HCT116 (cell line): ENCODE data around the gene BAIAP2.

ENCODE experiments used
- EZH2 ChIP-seq: fragments of 200-600 bp; sonication (generic); IDR thresholded peaks from 2 replicates; pipeline ENCODE4 v1.6.1; 2017; ENCODE audit warnings: antibody characterized with exemption, mixed run types
- POLR2A ChIP-seq: IDR thresholded peaks from 2 replicates; pipeline ENCODE4 v1.7.0; 2011; ENCODE audit warnings: borderline replicate concordance; ENCODE audit not compliant: insufficient read depth, insufficient read length; ENCODE audit errors: extremely low read depth
- TCF7L2 ChIP-seq: IDR thresholded peaks from 2 replicates; pipeline ENCODE4 v1.7.0; 2011; ENCODE audit warnings: borderline replicate concordance, inconsistent platforms; ENCODE audit not compliant: insufficient read depth, insufficient read length; ENCODE audit errors: extremely low read depth
- TF ChIP-seq, protein P1 (sequence below), 3 experiments: fragments of 200-600 bp in 1 of 3; sonication (generic) in 1 of 3; IDR thresholded peaks in 2 of 3; conservative IDR thresholded peaks in 1 of 3; 2 replicates each; pipeline ENCODE4 v1.5.1; 2012 to 2017; ENCODE audit warnings: low read depth in 2 of 3, low read length in 2 of 3, antibody characterized with exemption in 1 of 3, borderline replicate concordance in 1 of 3, control low read depth in 1 of 3, mild to moderate bottlenecking in 1 of 3, mixed read lengths in 1 of 3, mixed run types in 1 of 3, moderate library complexity in 1 of 3; ENCODE audit not compliant: insufficient read depth in 1 of 3

DNA sequence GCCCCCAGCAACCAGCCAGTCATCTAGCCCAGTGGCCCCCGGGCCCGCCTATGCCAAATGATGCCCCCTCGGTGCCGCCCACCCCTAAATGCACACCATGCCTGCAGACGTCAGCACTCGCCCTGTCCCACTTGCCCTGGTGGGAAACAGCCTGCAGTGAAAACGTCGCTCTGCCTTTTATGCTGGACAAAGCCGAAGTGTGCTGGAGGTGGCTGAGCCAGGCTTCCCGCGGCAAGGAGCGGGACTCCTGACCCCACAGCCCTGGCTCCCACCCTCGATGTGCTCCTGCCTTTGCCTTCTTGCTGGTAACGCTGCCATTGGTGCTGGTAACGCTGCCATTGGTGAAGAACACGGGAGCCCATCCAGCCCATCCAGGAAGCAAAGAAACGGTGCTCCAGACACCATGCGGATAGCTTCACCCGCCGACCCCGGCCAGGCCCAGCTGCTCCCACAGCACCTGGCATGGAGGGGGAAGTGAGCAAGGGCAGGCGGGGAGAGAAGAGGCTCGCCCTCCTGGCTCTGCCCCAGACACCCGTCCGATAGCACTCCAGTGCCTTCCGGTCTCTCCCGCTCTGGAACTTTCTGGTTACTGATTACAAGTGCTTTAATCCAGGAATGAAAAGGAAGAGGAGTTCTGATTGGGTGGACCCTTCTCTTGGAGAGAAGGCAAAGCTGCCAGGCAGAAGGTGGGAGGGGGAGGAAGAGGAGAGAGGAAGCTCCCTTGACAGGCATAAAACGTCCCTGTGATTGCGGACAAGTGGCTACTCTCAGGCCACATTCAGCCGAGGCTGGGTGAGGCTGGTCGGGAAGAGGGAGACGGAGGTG, 4.0 kb upstream of the BAIAP2 start:
- TF ChIP-seq, protein P1, sequence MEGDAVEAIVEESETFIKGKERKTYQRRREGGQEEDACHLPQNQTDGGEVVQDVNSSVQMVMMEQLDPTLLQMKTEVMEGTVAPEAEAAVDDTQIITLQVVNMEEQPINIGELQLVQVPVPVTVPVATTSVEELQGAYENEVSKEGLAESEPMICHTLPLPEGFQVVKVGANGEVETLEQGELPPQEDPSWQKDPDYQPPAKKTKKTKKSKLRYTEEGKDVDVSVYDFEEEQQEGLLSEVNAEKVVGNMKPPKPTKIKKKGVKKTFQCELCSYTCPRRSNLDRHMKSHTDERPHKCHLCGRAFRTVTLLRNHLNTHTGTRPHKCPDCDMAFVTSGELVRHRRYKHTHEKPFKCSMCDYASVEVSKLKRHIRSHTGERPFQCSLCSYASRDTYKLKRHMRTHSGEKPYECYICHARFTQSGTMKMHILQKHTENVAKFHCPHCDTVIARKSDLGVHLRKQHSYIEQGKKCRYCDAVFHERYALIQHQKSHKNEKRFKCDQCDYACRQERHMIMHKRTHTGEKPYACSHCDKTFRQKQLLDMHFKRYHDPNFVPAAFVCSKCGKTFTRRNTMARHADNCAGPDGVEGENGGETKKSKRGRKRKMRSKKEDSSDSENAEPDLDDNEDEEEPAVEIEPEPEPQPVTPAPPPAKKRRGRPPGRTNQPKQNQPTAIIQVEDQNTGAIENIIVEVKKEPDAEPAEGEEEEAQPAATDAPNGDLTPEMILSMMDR (IDR thresholded peaks at IDR 0.05 in 2 of 3, conservative IDR thresholded peaks at IDR 0.05 in 1 of 3; ENCODE audit: borderline replicate concordance in 1 of 3, insufficient read depth in 1 of 3, low read depth in 2 of 3, low read length in 2 of 3), result no peak
- TF ChIP-seq POLR2A, result no peak
- TF ChIP-seq EZH2, result no peak
- no peak for TF ChIP-seq TCF7L2
